H9 (cell line): ENCODE results near the gene DOK6. TPM values are rescaled to one million over a fixed set of nuclear protein-coding genes. Genes with fewer than 3 reads are reported as not detected.

Experiments
- DNase-seq: peaks from one replicate; pipeline ENCODE4 v3.0.0-alpha.2; 2017
- H2AFZ ChIP-seq: one replicate; pipeline ENCODE4 v1.6.1; 2013; ENCODE audit warnings: mild to moderate bottlenecking, low read length, control low read depth, moderate library complexity
- H2AK5ac ChIP-seq: 2 replicates; pipeline ENCODE4 v1.6.1; 2013; ENCODE audit warnings: low read length, control low read depth, mixed read lengths; ENCODE audit not compliant: insufficient read length
- H2BK120ac ChIP-seq: one replicate; pipeline ENCODE4 v1.6.1; 2013; ENCODE audit warnings: low read depth, mild to moderate bottlenecking, low read length, control low read depth, inconsistent platforms; ENCODE audit not compliant: poor library complexity, severe bottlenecking
- H2BK12ac ChIP-seq: 2 replicates; pipeline ENCODE4 v1.6.1; 2013; ENCODE audit warnings: low read length, control low read depth, mixed read lengths, low read depth; ENCODE audit not compliant: insufficient read length
- H2BK15ac ChIP-seq: 2 replicates; pipeline ENCODE4 v1.6.1; 2013; ENCODE audit warnings: low read depth, low read length, control low read depth
- H2BK20ac ChIP-seq: one replicate; pipeline ENCODE4 v1.6.1; 2013; ENCODE audit warnings: low read depth, mild to moderate bottlenecking, low read length, control low read depth, inconsistent platforms; ENCODE audit not compliant: poor library complexity, severe bottlenecking
- H2BK5ac ChIP-seq: 2 replicates; pipeline ENCODE4 v1.6.1; 2013; ENCODE audit warnings: low read length, control low read depth, mixed read lengths; ENCODE audit not compliant: insufficient read length
- H3K14ac ChIP-seq: 2 replicates; pipeline ENCODE4 v1.6.1; 2013; ENCODE audit warnings: low read length, control low read depth; ENCODE audit not compliant: insufficient read depth
- H3K18ac ChIP-seq: 2 replicates; pipeline ENCODE4 v1.6.1; 2013; ENCODE audit warnings: low read depth, mild to moderate bottlenecking, mixed read lengths, low read length, control low read depth; ENCODE audit not compliant: insufficient read length
- H3K23ac ChIP-seq: 2 replicates; pipeline ENCODE4 v1.6.1; 2013; ENCODE audit warnings: low read length, control low read depth, mixed read lengths, low read depth; ENCODE audit not compliant: insufficient read length
- H3K23me2 ChIP-seq: 2 replicates; pipeline ENCODE4 v1.6.1; 2013; ENCODE audit warnings: low read depth, mild to moderate bottlenecking, mixed read lengths, low read length, control low read depth; ENCODE audit not compliant: insufficient read length, poor library complexity, severe bottlenecking
- H3K27ac ChIP-seq: 2 replicates; pipeline ENCODE4 v1.5.1; 2013; ENCODE audit warnings: low read length, control low read depth, mixed read lengths, low read depth; ENCODE audit not compliant: insufficient read length
- H3K27me3 ChIP-seq: 2 replicates; pipeline ENCODE4 v1.6.1; 2013; ENCODE audit warnings: low read length, control low read depth, inconsistent platforms; ENCODE audit not compliant: insufficient read depth
- H3K4ac ChIP-seq: 2 replicates; pipeline ENCODE4 v1.6.1; 2013; ENCODE audit warnings: low read depth, mild to moderate bottlenecking, control low read depth, inconsistent platforms, low read length, moderate library complexity
- H3K4me1 ChIP-seq: 2 replicates; pipeline ENCODE4 v1.6.1; 2013; ENCODE audit warnings: low read length, control low read depth, inconsistent platforms; ENCODE audit not compliant: insufficient read depth
- H3K4me2 ChIP-seq: 2 replicates; pipeline ENCODE4 v1.6.1; 2013; ENCODE audit warnings: low read length, control low read depth, mixed read lengths; ENCODE audit not compliant: insufficient read length, insufficient read depth
- H3K56ac ChIP-seq: 2 replicates; pipeline ENCODE4 v1.6.1; 2013; ENCODE audit warnings: low read depth, mild to moderate bottlenecking, mixed read lengths, low read length, control low read depth; ENCODE audit not compliant: insufficient read length
- H3K79me1 ChIP-seq: 2 replicates; pipeline ENCODE4 v1.6.1; 2013; ENCODE audit warnings: low read depth, mild to moderate bottlenecking, moderate library complexity, low read length, control low read depth, inconsistent platforms; ENCODE audit not compliant: insufficient read depth, poor library complexity, severe bottlenecking
- H3K79me2 ChIP-seq: 2 replicates; pipeline ENCODE4 v1.6.1; 2013; ENCODE audit warnings: low read length, control low read depth, inconsistent platforms; ENCODE audit not compliant: insufficient read depth
- H3K9ac ChIP-seq: 2 replicates; pipeline ENCODE4 v1.6.1; 2013; ENCODE audit warnings: low read length, control low read depth, mixed read lengths; ENCODE audit not compliant: insufficient read length; ENCODE audit errors: extremely low read depth
- H3K9me3 ChIP-seq: one replicate; pipeline ENCODE4 v1.6.1; 2013; ENCODE audit warnings: low read depth, low read length, inconsistent platforms; ENCODE audit not compliant: control insufficient read depth
- H3T11ph ChIP-seq: one replicate; pipeline ENCODE4 v1.6.1; 2013; ENCODE audit warnings: mild to moderate bottlenecking, low read length, control low read depth, inconsistent platforms
- H4K20me1 ChIP-seq: one replicate; pipeline ENCODE4 v1.6.1; 2013; ENCODE audit not compliant: control insufficient read depth, insufficient read length, insufficient read depth
- H4K5ac ChIP-seq: 2 replicates; pipeline ENCODE4 v1.6.1; 2013; ENCODE audit warnings: low read depth, mild to moderate bottlenecking, mixed read lengths, low read length, control low read depth; ENCODE audit not compliant: insufficient read length
- H4K8ac ChIP-seq: replicated peaks from 2 replicates; pipeline ENCODE4 v1.6.1; 2013; ENCODE audit warnings: low read length, control low read depth, mixed read lengths, low read depth; ENCODE audit not compliant: insufficient read length
- H4K91ac ChIP-seq: 2 replicates; pipeline ENCODE4 v1.6.1; 2013; ENCODE audit warnings: low read depth, mild to moderate bottlenecking, moderate library complexity, mixed read lengths, low read length, control low read depth; ENCODE audit not compliant: insufficient read length
- H3K27ac Mint-ChIP-seq, 3 experiments: 2 replicates in 2 of 3; 3 replicates in 1 of 3; pipeline ENCODE4 v1.8.0; 2020 to 2021; ENCODE audit warnings: mixed read lengths in 3 of 3, mild to moderate bottlenecking in 1 of 3, moderate library complexity in 1 of 3
- H3K27me3 Mint-ChIP-seq: 2 replicates; pipeline ENCODE4 v1.8.0; 2021; ENCODE audit warnings: low read depth, mild to moderate bottlenecking, moderate library complexity, mixed read lengths
- H3K36me3 Mint-ChIP-seq, 3 experiments: 2 replicates in 2 of 3; 3 replicates in 1 of 3; pipeline ENCODE4 v1.8.0; 2020 to 2021; ENCODE audit warnings: low read depth in 3 of 3, mixed read lengths in 3 of 3; ENCODE audit not compliant: insufficient read depth in 1 of 3
- H3K4me1 Mint-ChIP-seq, 2 experiments: 2 replicates each; pipeline ENCODE4 v1.8.0; 2020; ENCODE audit warnings: mixed read lengths in 2 of 2
- H3K4me3 Mint-ChIP-seq, 2 experiments: 2 replicates in 1 of 2; 3 replicates in 1 of 2; pipeline ENCODE4 v1.8.0; 2020 to 2021; ENCODE audit warnings: mild to moderate bottlenecking in 2 of 2, mixed read lengths in 2 of 2, moderate library complexity in 1 of 2
- H3K9me3 Mint-ChIP-seq, 2 experiments: 2 replicates in 1 of 2; 3 replicates in 1 of 2; pipeline ENCODE4 v1.8.0; 2020; ENCODE audit warnings: mild to moderate bottlenecking in 2 of 2, mixed read lengths in 2 of 2, moderate library complexity in 1 of 2
- CTCF ChIP-seq: fragments of 200-600 bp; sonication (generic); conservative IDR thresholded peaks from 3 replicates; pipeline ENCODE4 v1.8.0; 2021; ENCODE audit warnings: antibody characterized with exemption, mild to moderate bottlenecking
- WGBS: extraction: QIAGEN DNeasy Blood & Tissue Kit; methylation state at CpG from one replicate; pipeline ENCODE4 v1.1.7; 2013; ENCODE audit warnings: missing lambda C conversion rate, low lambda C conversion rate, mixed read lengths; ENCODE audit not compliant: insufficient read length; ENCODE audit errors: extremely low coverage; 5-methylcytosine and 5-hydroxymethylcytosine counted together
- total RNA-seq: library from RNA; stranded (reverse); gene quantifications from 2 replicates; pipeline ENCODE4 v1.2.1, GENCODE V29; 2021

Gene DOK6
- total RNA-seq, 1 experiment from 2014 or later, result 0.20 TPM

DNA sequence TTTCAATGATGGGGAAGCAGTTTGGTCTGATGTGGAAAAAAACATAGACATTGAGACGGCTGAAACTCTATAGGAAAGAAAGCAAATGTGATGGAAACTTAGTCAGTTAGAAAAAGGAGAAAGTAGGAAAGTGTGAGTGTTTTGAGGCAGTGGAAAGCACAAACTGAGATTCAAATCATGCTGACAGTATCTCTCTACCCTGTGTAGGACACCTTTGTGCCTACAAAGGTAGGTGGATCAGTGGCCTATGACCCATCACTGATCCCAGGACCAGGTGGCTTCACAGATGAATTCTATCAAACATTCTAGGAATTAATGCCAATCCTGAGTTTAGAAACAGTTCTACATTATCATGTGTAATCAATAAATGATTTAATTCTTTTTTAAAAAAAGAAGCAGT, 489.9 kb downstream of the DOK6 start:
- Histone ChIP-seq H3K4ac (no peak overlapping the region), H3K4me2 (no peak overlapping the region), H3K56ac (no peak overlapping the region), H3K23me2 (no peaks in the 10 kb centered on the region), H2AK5ac (no peak overlapping the region), H2BK120ac (no peak overlapping the region), H3K79me1 (no peaks in the 10 kb centered on the region), H3K18ac (no peak overlapping the region), H4K8ac (no peak overlapping the region), H3K27ac (no peak overlapping the region), H3K9ac (no peak overlapping the region), H3K27me3 (no peaks in the 10 kb centered on the region), H2BK12ac (no peak overlapping the region), H3K23ac (no peak overlapping the region), H2BK15ac (no peak overlapping the region), H3K14ac (no peak overlapping the region), H2AFZ (no peak overlapping the region), H2BK20ac (no peak overlapping the region), H3K4me1 (no peaks in the 10 kb centered on the region), H2BK5ac (no peak overlapping the region), H4K5ac (no peak overlapping the region), H4K91ac (no peak overlapping the region), H3T11ph (no peak overlapping the region), H4K20me1 (no peaks in the 10 kb centered on the region), H3K79me2 (no peaks in the 10 kb centered on the region), H3K9me3 (no peaks in the 10 kb centered on the region)
- no peak overlapping the region for H3K27ac Mint-ChIP-seq
- peaks cover 0 to 4% of the 10 kb centered on the region in 2 experiments; a peak in 2 of 5 replicates for H3K9me3 Mint-ChIP-seq
- no peak for TF ChIP-seq CTCF
- no CpG with 5 or more reads among the region's 1 CpG for WGBS
- peaks cover 6 to 9% of the 10 kb centered on the region in 2 experiments for H3K4me1 Mint-ChIP-seq
- peaks cover 0 to 6% (median 0%) of the 10 kb centered on the region in 3 experiments; a peak in 3 of 7 replicates for H3K36me3 Mint-ChIP-seq
- no peaks in the 10 kb centered on the region for H3K27me3 Mint-ChIP-seq
- H3K4me3 Mint-ChIP-seq, result no peak overlapping the region
- no peak for DNase-seq
